PC-3 (cell line): ENCODE results near the gene CDK5RAP2. TPM values are rescaled to one million over a fixed set of nuclear protein-coding genes. Genes with fewer than 3 reads are reported as not detected.

Experiments
- ATAC-seq: fragments of 200-7000 bp; cut with Tn5 transposase; 2 replicates; pipeline ENCODE4 v1.9.1; 2020; ENCODE audit warnings: mild to moderate bottlenecking, moderate library complexity
- BruUV-seq: library from RNA; stranded (reverse); fragments of 400-500 nt; replicated peaks from 2 replicates; lab custom pipeline; 2021; lab: Mats Ljungman, UMichigan
- CTCF ChIA-PET: fragments of 300-600 bp; sonication (Branson Sonifier 250); formaldehyde crosslinking; loops from one replicate; lab custom pipeline; 2022; ENCODE audit warnings: antibody characterized with exemption; lab: Charles Lee
- POLR2A ChIA-PET: fragments of 300-600 bp; sonication (Branson Sonifier 250); formaldehyde crosslinking; loops from one replicate; lab custom pipeline; 2022; ENCODE audit warnings: antibody characterized with exemption; ENCODE audit not compliant: unreplicated experiment; lab: Charles Lee
- DNase-seq: peaks from one replicate; pipeline ENCODE4 v3.0.0-alpha.2; 2015
- H2AFZ ChIP-seq: fragments of 300-600 bp; sonication (generic); 2 replicates; pipeline ENCODE4 v1.6.0; 2016; ENCODE audit warnings: antibody characterized with exemption, low read length
- H3F3A ChIP-seq: fragments of 300-600 bp; sonication (generic); one replicate; pipeline ENCODE4 v1.6.0; 2017; ENCODE audit warnings: antibody characterized with exemption, low read length, control low read depth, mild to moderate bottlenecking; ENCODE audit not compliant: unreplicated experiment
- H3K27ac ChIP-seq: fragments of 300-600 bp; sonication (generic); 2 replicates; pipeline ENCODE4 v1.5.1; 2016; ENCODE audit warnings: mild to moderate bottlenecking, low read length
- H3K27me3 ChIP-seq: fragments of 300-600 bp; sonication (generic); 2 replicates; pipeline ENCODE4 v1.6.1; 2016; ENCODE audit warnings: low read length, mixed read lengths
- H3K36me3 ChIP-seq: fragments of 300-600 bp; sonication (generic); 2 replicates; pipeline ENCODE4 v1.6.1; 2016; ENCODE audit warnings: low read depth, mixed run types, low read length, mixed read lengths
- H3K4me1 ChIP-seq: fragments of 300-600 bp; sonication (generic); 2 replicates; pipeline ENCODE4 v1.5.1; 2016; ENCODE audit warnings: low read length; ENCODE audit not compliant: insufficient read depth
- H3K4me2 ChIP-seq: fragments of 300-600 bp; sonication (generic); 2 replicates; pipeline ENCODE4 v1.6.0; 2016; ENCODE audit warnings: low read length
- H3K4me3 ChIP-seq: fragments of 300-600 bp; sonication (generic); 2 replicates; pipeline ENCODE4 v1.5.1; 2016; ENCODE audit warnings: mild to moderate bottlenecking, low read length, mixed read lengths
- H3K79me2 ChIP-seq: fragments of 300-600 bp; sonication (generic); 2 replicates; pipeline ENCODE4 v1.6.1; 2017; ENCODE audit warnings: low read length, mixed read lengths
- H3K9ac ChIP-seq: fragments of 300-600 bp; sonication (generic); 2 replicates; pipeline ENCODE4 v1.6.0; 2016; ENCODE audit warnings: mild to moderate bottlenecking, low read length
- H3K9me2 ChIP-seq: fragments of 300-600 bp; sonication (generic); replicated peaks from 2 replicates; pipeline ENCODE4 v1.6.1; 2016; ENCODE audit warnings: mixed run types, low read length, mixed read lengths
- H3K9me3 ChIP-seq: fragments of 300-600 bp; sonication (generic); 2 replicates; pipeline ENCODE4 v1.6.1; 2016; ENCODE audit warnings: low read length, mixed read lengths
- H4K20me1 ChIP-seq: fragments of 300-600 bp; sonication (generic); 2 replicates; pipeline ENCODE4 v1.6.1; 2016; ENCODE audit warnings: low read length, mixed read lengths
- EZH2 ChIP-seq: fragments of 300-600 bp; sonication (generic); IDR thresholded peaks from one replicate; pipeline ENCODE4 v1.6.1; 2017; ENCODE audit warnings: antibody characterized with exemption, mild to moderate bottlenecking, low read length; ENCODE audit not compliant: unreplicated experiment
- EZH2phosphoT487 ChIP-seq: fragments of 300-600 bp; sonication (generic); IDR thresholded peaks from 2 replicates; pipeline ENCODE4 v1.6.1; 2018; ENCODE audit warnings: mild to moderate bottlenecking, antibody characterized with exemption, low read length, borderline replicate concordance
- intact Hi-C: fragments of 100-400 bp; cut with micrococcal nuclease; formaldehyde crosslinking; loops from 2 replicates; pipeline ENCODE4 v1.9.0; 2023
- total RNA-seq: library from RNA; depleted of rRNA; stranded (reverse); fragments of >200 nt; gene quantifications from 2 replicates; pipeline ENCODE4 v1.2.3, GENCODE V29; 2014
- TF ChIP-seq, protein P1 (sequence below): fragments of 300-600 bp; sonication (generic); conservative IDR thresholded peaks from 2 replicates; pipeline ENCODE4 v1.5.1; 2017; ENCODE audit warnings: antibody characterized with exemption, low read depth, mild to moderate bottlenecking, low read length

Gene CDK5RAP2
- total RNA-seq, 1 experiment from 2014 or later, result 37.4 TPM

DNA sequence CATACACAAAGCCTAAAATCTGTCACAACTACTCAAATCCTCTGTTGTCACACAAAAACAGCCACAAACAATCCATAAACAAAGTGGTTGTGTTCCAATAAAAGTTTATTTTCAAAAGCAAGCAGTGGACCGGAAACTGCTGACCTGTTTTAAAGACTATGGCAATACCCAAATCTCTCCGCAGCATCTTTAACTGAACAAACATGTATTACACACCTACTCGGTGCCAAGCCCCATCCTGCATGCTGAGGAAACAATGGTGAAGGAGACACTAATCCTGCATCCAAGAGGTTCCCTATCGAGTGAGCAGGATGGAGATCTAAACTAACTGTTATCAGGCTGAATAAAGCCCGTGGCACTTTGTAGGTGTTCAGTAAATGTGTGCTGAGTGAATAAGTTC, 11.2 kb downstream of the CDK5RAP2 start:
- intact Hi-C loops, result no loop called here
- no peaks in the 10 kb centered on the region for H3K27me3 ChIP-seq
- no peak overlapping the region for H3K27ac ChIP-seq
- H3K4me1 ChIP-seq, result no peaks in the 10 kb centered on the region
- CTCF ChIA-PET, result no interaction called here
- no peak for ATAC-seq
- no peak for DNase-seq
- no TSS peak for BruUV-seq
- TF ChIP-seq, protein P1, sequence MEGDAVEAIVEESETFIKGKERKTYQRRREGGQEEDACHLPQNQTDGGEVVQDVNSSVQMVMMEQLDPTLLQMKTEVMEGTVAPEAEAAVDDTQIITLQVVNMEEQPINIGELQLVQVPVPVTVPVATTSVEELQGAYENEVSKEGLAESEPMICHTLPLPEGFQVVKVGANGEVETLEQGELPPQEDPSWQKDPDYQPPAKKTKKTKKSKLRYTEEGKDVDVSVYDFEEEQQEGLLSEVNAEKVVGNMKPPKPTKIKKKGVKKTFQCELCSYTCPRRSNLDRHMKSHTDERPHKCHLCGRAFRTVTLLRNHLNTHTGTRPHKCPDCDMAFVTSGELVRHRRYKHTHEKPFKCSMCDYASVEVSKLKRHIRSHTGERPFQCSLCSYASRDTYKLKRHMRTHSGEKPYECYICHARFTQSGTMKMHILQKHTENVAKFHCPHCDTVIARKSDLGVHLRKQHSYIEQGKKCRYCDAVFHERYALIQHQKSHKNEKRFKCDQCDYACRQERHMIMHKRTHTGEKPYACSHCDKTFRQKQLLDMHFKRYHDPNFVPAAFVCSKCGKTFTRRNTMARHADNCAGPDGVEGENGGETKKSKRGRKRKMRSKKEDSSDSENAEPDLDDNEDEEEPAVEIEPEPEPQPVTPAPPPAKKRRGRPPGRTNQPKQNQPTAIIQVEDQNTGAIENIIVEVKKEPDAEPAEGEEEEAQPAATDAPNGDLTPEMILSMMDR, result no peak
- H3F3A ChIP-seq, result no peaks in the 10 kb centered on the region
- H3K9me3 ChIP-seq, result no peaks in the 10 kb centered on the region
- H3K4me2 ChIP-seq, result no peak overlapping the region
- no peak overlapping the region for H2AFZ ChIP-seq
- H3K79me2 ChIP-seq, result peaks cover 16% of the 10 kb centered on the region
- no peak overlapping the region for H3K9ac ChIP-seq
- H3K9me2 ChIP-seq, result no peaks in the 10 kb centered on the region
- H4K20me1 ChIP-seq, result 0 out of 2 replicates have a peak, but pooled peaks cover 3% of the 10 kb centered on the region
- no peak overlapping the region for H3K4me3 ChIP-seq
- POLR2A ChIA-PET, result no interaction called here
- peaks cover 20% of the 10 kb centered on the region for H3K36me3 ChIP-seq

DNA sequence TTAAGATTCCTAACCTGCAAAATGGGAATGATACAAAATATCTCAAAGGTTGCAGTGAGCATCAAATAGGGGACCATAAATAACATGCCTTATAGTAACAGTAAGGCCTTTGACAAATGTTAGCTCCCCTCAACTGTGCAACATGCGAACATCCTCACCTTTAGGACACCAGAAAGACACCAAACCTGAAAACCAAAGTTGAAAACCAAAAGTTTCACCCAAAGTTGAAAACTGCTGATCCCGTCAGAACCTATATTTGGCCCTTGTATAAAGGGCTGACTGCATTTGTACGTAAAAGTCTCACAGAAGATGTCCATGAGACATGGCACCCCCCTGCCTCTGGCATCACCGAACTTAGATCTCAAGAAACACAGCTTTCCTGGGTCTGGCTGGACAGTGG, 12.1 kb downstream of the CDK5RAP2 start:
- Histone ChIP-seq H3K9me3 (no peaks in the 10 kb centered on the region), H2AFZ (no peak overlapping the region), H3K9ac (no peak overlapping the region), H3K4me2 (no peak overlapping the region), H3K9me2 (no peaks in the 10 kb centered on the region), H3K27ac (no peak overlapping the region), H3K27me3 (no peaks in the 10 kb centered on the region), H3K36me3 (peaks cover 24% of the 10 kb centered on the region), H3K4me3 (no peak overlapping the region), H4K20me1 (0 out of 2 replicates have a peak, but pooled peaks cover 2% of the 10 kb centered on the region), H3K79me2 (peaks cover 15% of the 10 kb centered on the region), H3F3A (no peaks in the 10 kb centered on the region), H3K4me1 (no peaks in the 10 kb centered on the region)
- no TSS peak for BruUV-seq
- intact Hi-C loops, result no loop called here
- CTCF ChIA-PET, result no interaction called here
- DNase-seq (no peak), ATAC-seq (no peak)
- TF ChIP-seq EZH2 (no peak), EZH2phosphoT487 (no peak)
- TF ChIP-seq, protein P1, result no peak
- POLR2A ChIA-PET, result no interaction called here

DNA sequence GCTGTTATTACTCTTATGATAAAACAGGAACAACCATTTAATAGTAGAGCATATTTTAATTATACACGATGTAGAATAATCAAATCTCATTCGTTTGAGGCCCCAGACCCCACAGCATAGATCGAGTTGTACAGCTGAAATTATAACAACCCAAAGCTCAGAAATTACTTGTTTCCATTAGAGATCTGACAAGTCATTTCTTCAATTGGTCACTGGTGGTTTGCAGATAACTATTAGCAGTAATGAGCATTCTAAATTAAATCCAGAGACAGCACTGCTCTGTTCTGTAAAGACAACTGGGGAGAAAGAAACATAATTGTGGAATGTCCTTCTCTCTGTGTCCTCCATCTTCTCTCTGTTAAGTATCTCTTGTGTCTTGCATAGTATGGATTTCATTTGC, 12.9 kb downstream of the CDK5RAP2 start:
- no TSS peak for BruUV-seq
- no peaks in the 10 kb centered on the region for H3K9me3 ChIP-seq
- CTCF ChIA-PET, result no interaction called here

More for the DNA sequence above, 12.9 kb downstream of the CDK5RAP2 start:
- Histone ChIP-seq H2AFZ (no peak overlapping the region), H3K4me1 (no peaks in the 10 kb centered on the region), H3K9ac (no peak overlapping the region), H3K27me3 (no peaks in the 10 kb centered on the region), H3K9me2 (no peaks in the 10 kb centered on the region), H3K4me2 (no peak overlapping the region), H3K79me2 (peaks cover 12% of the 10 kb centered on the region; the same call in 1 of the 2 replicates), H3F3A (no peaks in the 10 kb centered on the region), H4K20me1 (no peaks in the 10 kb centered on the region), H3K4me3 (no peak overlapping the region), H3K36me3 (peaks cover 25% of the 10 kb centered on the region), H3K27ac (no peak overlapping the region)
- TF ChIP-seq, protein P1, result no peak
- TF ChIP-seq EZH2 (no peak), EZH2phosphoT487 (no peak)
- DNase-seq (no peak), ATAC-seq (no peak)
- intact Hi-C loops, result no loop called here
- POLR2A ChIA-PET, result no interaction called here
